ENCODE measurements around the gene TH. TPM values are rescaled to one million over a fixed set of nuclear protein-coding genes. Genes with fewer than 3 reads are reported as not detected.

TH gene
- total RNA-seq, 1 donor from 2014 or later, result 2.0 TPM

DNA sequence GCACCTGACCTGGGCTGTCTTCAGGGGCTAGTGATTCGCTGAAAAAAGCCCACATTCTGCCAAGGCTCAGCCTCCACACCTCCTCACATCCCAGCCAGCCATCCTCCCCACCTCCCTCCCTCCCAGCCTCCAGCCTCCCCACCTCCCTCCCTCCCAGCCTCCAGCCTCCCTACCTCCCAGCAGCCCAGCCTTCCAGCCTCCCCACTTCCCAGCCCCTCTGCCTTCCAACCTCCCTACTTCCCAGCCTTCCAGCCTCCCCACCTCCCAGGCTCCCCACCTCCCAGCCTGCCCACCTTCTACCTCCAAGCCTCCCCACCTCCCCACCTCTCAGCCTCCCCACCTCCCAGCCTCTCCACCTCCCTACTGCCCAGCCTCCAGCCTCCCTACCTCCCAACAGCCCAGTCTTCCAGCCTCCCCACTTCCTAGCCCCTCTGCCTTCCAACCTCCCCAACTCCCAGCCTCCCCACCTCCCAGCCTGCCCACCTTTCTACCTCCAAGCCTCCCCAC lies 33.7 kb upstream of the TH start:
- no peak overlapping the region for H2AFZ ChIP-seq (replicated peaks)
- H3K36me3 Mint-ChIP-seq, result no peaks in the 10 kb centered on the region
- DNase-seq (ENCODE audit: low spot score), result no peak
- H3K9me3 Mint-ChIP-seq, result peaks cover 5% of the 10 kb centered on the region
- peaks cover 13% of the 10 kb centered on the region for H3K27me3 Mint-ChIP-seq (ENCODE audit: insufficient read depth, low read depth)
- no peaks in the 10 kb centered on the region for H3K9me3 ChIP-seq (ENCODE audit: low read depth)
- H3K36me3 ChIP-seq, result no peaks in the 10 kb centered on the region
- no peak overlapping the region for H3K27ac Mint-ChIP-seq
- no peak overlapping the region for H3K4me2 ChIP-seq
- no peaks in the 10 kb centered on the region for H3F3A ChIP-seq (ENCODE audit: low read depth)
- no peaks in the 10 kb centered on the region for H3K79me2 ChIP-seq (ENCODE audit: low read depth)
- H4K20me1 ChIP-seq (ENCODE audit: low read depth), result no peaks in the 10 kb centered on the region
- no peak overlapping the region for H3K27ac ChIP-seq
- H3K9ac ChIP-seq, result no peak overlapping the region
- H3K4me3 Mint-ChIP-seq, result no peak overlapping the region
- TF ChIP-seq EZH2phosphoT487 (IDR thresholded peaks at IDR 0.05) (no peak), EZH2 (IDR thresholded peaks at IDR 0.05) (no peak)
- TF ChIP-seq, protein P1, sequence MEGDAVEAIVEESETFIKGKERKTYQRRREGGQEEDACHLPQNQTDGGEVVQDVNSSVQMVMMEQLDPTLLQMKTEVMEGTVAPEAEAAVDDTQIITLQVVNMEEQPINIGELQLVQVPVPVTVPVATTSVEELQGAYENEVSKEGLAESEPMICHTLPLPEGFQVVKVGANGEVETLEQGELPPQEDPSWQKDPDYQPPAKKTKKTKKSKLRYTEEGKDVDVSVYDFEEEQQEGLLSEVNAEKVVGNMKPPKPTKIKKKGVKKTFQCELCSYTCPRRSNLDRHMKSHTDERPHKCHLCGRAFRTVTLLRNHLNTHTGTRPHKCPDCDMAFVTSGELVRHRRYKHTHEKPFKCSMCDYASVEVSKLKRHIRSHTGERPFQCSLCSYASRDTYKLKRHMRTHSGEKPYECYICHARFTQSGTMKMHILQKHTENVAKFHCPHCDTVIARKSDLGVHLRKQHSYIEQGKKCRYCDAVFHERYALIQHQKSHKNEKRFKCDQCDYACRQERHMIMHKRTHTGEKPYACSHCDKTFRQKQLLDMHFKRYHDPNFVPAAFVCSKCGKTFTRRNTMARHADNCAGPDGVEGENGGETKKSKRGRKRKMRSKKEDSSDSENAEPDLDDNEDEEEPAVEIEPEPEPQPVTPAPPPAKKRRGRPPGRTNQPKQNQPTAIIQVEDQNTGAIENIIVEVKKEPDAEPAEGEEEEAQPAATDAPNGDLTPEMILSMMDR (IDR thresholded peaks at IDR 0.05), result no peak
- peaks cover 6% of the 10 kb centered on the region for H3K4me1 ChIP-seq
- peaks cover 16% of the 10 kb centered on the region for H3K4me1 Mint-ChIP-seq
- no peak overlapping the region for H3K4me3 ChIP-seq
- H3K27me3 ChIP-seq, result peaks cover 3% of the 10 kb centered on the region

DNA sequence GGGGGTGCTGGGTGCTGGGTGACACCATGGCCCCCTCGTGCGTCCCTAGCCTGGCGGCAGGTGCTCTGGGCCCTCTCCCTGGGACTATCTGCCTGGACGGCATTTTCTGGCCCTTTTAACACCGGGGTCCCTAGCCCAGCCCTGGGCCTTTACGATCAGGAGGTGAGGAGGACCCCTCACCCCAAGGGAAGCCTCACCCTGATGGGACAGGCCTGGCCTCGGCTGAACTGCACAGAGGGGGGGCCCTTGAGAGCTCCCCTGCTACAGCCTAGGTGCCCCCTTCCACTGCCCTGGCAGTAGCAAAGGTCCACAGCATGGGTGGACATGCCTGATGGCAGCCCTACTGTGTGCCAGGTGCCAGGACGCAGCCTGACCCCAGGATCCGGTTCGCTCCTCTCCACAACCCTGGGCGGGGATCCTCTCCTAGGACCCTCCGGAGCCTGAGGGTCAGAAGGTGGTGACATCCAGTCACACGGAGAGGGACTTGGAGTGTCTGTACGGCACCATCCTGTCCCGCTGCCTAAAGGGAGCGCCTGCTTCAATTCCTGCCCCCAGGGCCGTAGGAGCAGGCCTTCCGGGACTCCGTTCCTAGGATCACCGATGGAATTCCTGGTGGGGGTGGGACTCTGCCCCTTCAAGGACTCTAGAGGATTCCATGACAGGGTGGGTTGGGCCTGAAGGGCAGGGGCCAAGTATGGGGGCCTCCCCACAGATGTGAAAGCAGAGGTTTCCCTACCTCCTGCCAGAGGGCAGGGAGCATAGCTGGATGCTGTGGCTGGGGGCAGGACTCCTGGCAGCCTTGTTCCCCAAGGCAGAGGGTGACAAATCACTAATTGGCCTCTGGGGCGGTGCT lies 33.0 kb upstream of the TH start:
- Mint-ChIP-seq H3K36me3 (no peaks in the 10 kb centered on the region), H3K4me3 (no peak overlapping the region), H3K4me1 (peaks cover 14% of the 10 kb centered on the region), H3K9me3 (peaks cover 5% of the 10 kb centered on the region), H3K27me3 (ENCODE audit: insufficient read depth, low read depth) (peaks cover 16% of the 10 kb centered on the region), H3K27ac (no peak overlapping the region)
- no peaks in the 10 kb centered on the region for H3F3A ChIP-seq (ENCODE audit: low read depth)
- H3K9me3 ChIP-seq (ENCODE audit: low read depth), result no peaks in the 10 kb centered on the region
- no peak overlapping the region for H3K4me2 ChIP-seq
- H4K20me1 ChIP-seq (ENCODE audit: low read depth), result no peaks in the 10 kb centered on the region
- no peak for TF ChIP-seq EZH2 (IDR thresholded peaks at IDR 0.05)
- no peak for TF ChIP-seq EZH2phosphoT487 (IDR thresholded peaks at IDR 0.05)
- TF ChIP-seq, protein P1 (IDR thresholded peaks at IDR 0.05), result no peak
- no peak overlapping the region for H3K9ac ChIP-seq
- H3K27ac ChIP-seq, result no peak overlapping the region
- DNase-seq (ENCODE audit: low spot score), result no peak
- H3K36me3 ChIP-seq, result no peaks in the 10 kb centered on the region
- no peaks in the 10 kb centered on the region for H3K79me2 ChIP-seq (ENCODE audit: low read depth)
- H2AFZ ChIP-seq (replicated peaks), result no peak overlapping the region
- no peak overlapping the region for H3K4me3 ChIP-seq
- H3K4me1 ChIP-seq, result no peaks in the 10 kb centered on the region
- H3K27me3 ChIP-seq, result peaks cover 3% of the 10 kb centered on the region

DNA sequence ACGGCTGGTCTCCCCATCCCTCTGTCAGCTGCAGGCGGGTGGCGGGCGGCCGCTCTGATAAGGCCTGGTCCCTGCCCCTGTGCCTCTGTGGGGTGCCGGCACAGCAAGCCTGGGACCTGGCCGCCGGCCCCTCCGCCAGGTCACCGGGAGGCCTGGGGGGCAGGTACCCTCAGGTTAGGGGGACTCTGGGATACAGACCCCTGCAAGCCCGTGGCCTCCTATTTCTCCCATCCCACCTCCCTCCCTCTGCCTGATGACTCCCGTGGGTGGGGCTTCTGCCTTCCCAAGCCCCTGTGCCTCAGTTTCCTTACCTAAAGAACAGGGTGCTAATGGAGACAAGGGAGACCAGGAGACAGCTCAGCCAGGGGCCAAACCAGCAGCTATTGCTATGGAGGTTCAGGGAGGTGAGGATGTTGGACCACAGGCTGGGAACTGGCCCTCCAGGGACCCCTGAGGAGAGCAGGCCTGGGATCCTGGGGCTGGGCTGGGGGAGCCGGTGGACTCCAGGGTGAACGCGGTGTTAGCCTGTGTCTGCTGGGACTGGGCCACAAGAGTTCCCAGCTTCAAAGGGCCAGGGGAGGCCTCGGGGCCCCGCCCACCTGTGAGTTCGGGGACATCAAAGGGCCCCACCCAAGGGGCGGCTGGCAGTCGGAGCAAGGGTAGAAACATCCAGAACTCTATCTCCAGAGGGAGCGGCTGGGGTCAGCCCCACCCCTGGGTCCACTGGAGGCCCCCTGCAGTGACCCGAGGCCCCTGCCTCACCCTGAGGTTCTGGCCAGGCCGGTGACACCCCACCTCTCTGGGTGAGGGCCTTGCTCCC lies 32.0 kb upstream of the TH start:
- no peak overlapping the region for H3K4me3 ChIP-seq
- no peak for DNase-seq (ENCODE audit: low spot score)
- H3K4me3 Mint-ChIP-seq, result no peak overlapping the region
- no peaks in the 10 kb centered on the region for H3K79me2 ChIP-seq (ENCODE audit: low read depth)
- peaks cover 3% of the 10 kb centered on the region for H3K27me3 ChIP-seq
- H3K36me3 ChIP-seq, result no peaks in the 10 kb centered on the region
- H3K4me1 ChIP-seq, result no peaks in the 10 kb centered on the region
- no peak overlapping the region for H3K27ac Mint-ChIP-seq
- H3K27ac ChIP-seq, result no peak overlapping the region
- H3K36me3 Mint-ChIP-seq, result no peaks in the 10 kb centered on the region
- no peak overlapping the region for H3K9ac ChIP-seq
- H2AFZ ChIP-seq (replicated peaks), result no peak overlapping the region
- H3K9me3 Mint-ChIP-seq, result peaks cover 5% of the 10 kb centered on the region
- H3K4me2 ChIP-seq, result no peak overlapping the region
- TF ChIP-seq, protein P1 (IDR thresholded peaks at IDR 0.05), result no peak
- no peak for TF ChIP-seq EZH2 (IDR thresholded peaks at IDR 0.05)
- no peak for TF ChIP-seq EZH2phosphoT487 (IDR thresholded peaks at IDR 0.05)
- H3K4me1 Mint-ChIP-seq, result peaks cover 14% of the 10 kb centered on the region
- no peaks in the 10 kb centered on the region for H3K9me3 ChIP-seq (ENCODE audit: low read depth)
- H3F3A ChIP-seq (ENCODE audit: low read depth), result no peaks in the 10 kb centered on the region
- peaks cover 12% of the 10 kb centered on the region for H3K27me3 Mint-ChIP-seq (ENCODE audit: insufficient read depth, low read depth)
- H4K20me1 ChIP-seq (ENCODE audit: low read depth), result no peaks in the 10 kb centered on the region

Measured in neural progenitor cell (in vitro differentiated cells).